SK-N-MC (cell line): ENCODE measurements around the gene ABCC1.
"Not testable (repeated sequence)": the region's sequence is repeated elsewhere in the genome, so short reads cannot be mapped to it uniquely, and the experiment has no call there.

Experiments used
- EZH2 ChIP-seq: fragments of 200-600 bp; sonication (generic); IDR thresholded peaks from one replicate; pipeline ENCODE4 v1.6.1; 2017; ENCODE audit warnings: antibody characterized with exemption
- FOXP2 ChIP-seq: optimal IDR thresholded peaks from 2 replicates; pipeline ENCODE3; 2011; ENCODE audit warnings: mild to moderate bottlenecking, moderate library complexity; ENCODE audit not compliant: insufficient read depth; ENCODE audit errors: extremely low read length, control extremely low read depth
- POLR2AphosphoS5 ChIP-seq: IDR thresholded peaks from 2 replicates; pipeline ENCODE4 v1.6.1; 2012; ENCODE audit warnings: mild to moderate bottlenecking, low read depth, low read length, borderline replicate concordance

- not testable (repeated sequence) for TF ChIP-seq POLR2AphosphoS5, EZH2, FOXP2
Measured at GRCh38 chr16:16153000-16153399, 203.6 kb downstream of the ABCC1 start.
